ENCODE results near the gene ATF5. TPM values are rescaled to one million over a fixed set of nuclear protein-coding genes. Genes with fewer than 3 reads are reported as not detected.

The ATF5 gene
- total and polyA plus RNA-seq, 10 of the 15 experiments (the other 5 are each of a cell fraction or from before 2014, with no cell fraction given): 9.1 to 133 (median 24.0) TPM

DNA sequence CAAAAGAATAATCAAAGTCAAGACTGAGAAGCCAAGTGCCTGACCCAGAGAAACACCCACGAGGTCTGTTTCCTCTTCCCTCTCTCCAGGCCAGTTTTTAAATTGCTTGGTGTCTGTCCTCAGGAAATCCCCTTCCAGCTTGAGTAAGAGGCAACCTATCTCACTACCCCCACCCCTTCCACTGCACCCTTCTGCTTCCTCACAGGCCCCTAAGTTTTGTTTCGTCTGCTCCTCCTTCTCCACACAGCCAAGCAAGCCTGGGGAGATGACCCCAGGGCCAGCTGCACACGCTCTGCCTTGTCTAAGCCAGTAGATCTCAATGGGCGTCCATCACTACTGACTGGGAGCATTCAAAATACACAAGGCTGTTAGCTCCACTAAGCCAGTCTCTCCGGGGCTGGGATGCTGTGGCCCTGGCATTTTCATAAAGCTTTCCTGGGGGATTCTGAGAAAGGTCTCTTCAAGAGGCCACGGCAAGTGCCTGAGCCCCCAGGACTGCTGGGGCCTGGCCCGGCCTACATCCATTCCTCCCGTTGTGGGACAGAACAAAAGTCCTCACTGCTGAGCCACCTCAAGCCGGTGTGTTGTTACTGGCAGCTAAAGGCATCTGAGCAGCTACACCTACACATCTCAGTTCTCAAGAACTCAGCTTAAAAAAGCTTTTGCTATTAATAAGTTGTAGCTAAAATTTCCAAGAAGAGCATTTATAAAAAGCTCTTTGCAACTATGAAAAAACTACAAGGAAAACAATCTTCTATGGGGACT is 17.4 kb upstream of the ATF5 start (continued):
- TF ChIP-seq, protein P1, sequence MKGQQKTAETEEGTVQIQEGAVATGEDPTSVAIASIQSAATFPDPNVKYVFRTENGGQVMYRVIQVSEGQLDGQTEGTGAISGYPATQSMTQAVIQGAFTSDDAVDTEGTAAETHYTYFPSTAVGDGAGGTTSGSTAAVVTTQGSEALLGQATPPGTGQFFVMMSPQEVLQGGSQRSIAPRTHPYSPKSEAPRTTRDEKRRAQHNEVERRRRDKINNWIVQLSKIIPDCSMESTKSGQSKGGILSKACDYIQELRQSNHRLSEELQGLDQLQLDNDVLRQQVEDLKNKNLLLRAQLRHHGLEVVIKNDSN (IDR thresholded peaks at IDR 0.05; ENCODE audit: borderline replicate concordance, extremely low read length, insufficient read depth, low read depth, low read length): no peak
- no peak for TF ChIP-seq RCOR1 (conservative IDR thresholded peaks at IDR 0.05; ENCODE audit: low read depth, low read length)
- TF ChIP-seq ZNF217 (IDR thresholded peaks at IDR 0.05): no peak
- no peak for TF ChIP-seq TCF12 (IDR thresholded peaks at IDR 0.05; ENCODE audit: low read depth, low read length)
- TF ChIP-seq, protein P2, sequence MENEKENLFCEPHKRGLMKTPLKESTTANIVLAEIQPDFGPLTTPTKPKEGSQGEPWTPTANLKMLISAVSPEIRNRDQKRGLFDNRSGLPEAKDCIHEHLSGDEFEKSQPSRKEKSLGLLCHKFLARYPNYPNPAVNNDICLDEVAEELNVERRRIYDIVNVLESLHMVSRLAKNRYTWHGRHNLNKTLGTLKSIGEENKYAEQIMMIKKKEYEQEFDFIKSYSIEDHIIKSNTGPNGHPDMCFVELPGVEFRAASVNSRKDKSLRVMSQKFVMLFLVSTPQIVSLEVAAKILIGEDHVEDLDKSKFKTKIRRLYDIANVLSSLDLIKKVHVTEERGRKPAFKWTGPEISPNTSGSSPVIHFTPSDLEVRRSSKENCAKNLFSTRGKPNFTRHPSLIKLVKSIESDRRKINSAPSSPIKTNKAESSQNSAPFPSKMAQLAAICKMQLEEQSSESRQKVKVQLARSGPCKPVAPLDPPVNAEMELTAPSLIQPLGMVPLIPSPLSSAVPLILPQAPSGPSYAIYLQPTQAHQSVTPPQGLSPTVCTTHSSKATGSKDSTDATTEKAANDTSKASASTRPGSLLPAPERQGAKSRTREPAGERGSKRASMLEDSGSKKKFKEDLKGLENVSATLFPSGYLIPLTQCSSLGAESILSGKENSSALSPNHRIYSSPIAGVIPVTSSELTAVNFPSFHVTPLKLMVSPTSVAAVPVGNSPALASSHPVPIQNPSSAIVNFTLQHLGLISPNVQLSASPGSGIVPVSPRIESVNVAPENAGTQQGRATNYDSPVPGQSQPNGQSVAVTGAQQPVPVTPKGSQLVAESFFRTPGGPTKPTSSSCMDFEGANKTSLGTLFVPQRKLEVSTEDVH (IDR thresholded peaks at IDR 0.05; ENCODE audit: low read depth, partially characterized antibody): no peak
- TF ChIP-seq RAD51 (IDR thresholded peaks at IDR 0.05): no peak
- TF ChIP-seq, protein P3, sequence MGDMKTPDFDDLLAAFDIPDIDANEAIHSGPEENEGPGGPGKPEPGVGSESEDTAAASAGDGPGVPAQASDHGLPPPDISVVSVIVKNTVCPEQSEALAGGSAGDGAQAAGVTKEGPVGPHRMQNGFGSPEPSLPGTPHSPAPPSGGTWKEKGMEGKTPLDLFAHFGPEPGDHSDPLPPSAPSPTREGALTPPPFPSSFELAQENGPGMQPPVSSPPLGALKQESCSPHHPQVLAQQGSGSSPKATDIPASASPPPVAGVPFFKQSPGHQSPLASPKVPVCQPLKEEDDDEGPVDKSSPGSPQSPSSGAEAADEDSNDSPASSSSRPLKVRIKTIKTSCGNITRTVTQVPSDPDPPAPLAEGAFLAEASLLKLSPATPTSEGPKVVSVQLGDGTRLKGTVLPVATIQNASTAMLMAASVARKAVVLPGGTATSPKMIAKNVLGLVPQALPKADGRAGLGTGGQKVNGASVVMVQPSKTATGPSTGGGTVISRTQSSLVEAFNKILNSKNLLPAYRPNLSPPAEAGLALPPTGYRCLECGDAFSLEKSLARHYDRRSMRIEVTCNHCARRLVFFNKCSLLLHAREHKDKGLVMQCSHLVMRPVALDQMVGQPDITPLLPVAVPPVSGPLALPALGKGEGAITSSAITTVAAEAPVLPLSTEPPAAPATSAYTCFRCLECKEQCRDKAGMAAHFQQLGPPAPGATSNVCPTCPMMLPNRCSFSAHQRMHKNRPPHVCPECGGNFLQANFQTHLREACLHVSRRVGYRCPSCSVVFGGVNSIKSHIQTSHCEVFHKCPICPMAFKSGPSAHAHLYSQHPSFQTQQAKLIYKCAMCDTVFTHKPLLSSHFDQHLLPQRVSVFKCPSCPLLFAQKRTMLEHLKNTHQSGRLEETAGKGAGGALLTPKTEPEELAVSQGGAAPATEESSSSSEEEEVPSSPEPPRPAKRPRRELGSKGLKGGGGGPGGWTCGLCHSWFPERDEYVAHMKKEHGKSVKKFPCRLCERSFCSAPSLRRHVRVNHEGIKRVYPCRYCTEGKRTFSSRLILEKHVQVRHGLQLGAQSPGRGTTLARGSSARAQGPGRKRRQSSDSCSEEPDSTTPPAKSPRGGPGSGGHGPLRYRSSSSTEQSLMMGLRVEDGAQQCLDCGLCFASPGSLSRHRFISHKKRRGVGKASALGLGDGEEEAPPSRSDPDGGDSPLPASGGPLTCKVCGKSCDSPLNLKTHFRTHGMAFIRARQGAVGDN (IDR thresholded peaks at IDR 0.05): peak; percentile 89
- 0 out of 3 replicates have a peak, but pooled peaks of 1 of the 2 experiments have one; percentile 6 for TF ChIP-seq EGR1 (IDR thresholded peaks at IDR 0.05; ENCODE audit: borderline replicate concordance in 1 of 2, low read depth in 2 of 2, low read length in 2 of 2)
- no peak for TF ChIP-seq SREBF2 (IDR thresholded peaks at IDR 0.05; ENCODE audit: low read length)
- TF ChIP-seq YY1 (IDR thresholded peaks at IDR 0.05; ENCODE audit: low read depth, low read length): no peak; the same call in 1 of the 2 replicates
- TF ChIP-seq, protein P4, sequence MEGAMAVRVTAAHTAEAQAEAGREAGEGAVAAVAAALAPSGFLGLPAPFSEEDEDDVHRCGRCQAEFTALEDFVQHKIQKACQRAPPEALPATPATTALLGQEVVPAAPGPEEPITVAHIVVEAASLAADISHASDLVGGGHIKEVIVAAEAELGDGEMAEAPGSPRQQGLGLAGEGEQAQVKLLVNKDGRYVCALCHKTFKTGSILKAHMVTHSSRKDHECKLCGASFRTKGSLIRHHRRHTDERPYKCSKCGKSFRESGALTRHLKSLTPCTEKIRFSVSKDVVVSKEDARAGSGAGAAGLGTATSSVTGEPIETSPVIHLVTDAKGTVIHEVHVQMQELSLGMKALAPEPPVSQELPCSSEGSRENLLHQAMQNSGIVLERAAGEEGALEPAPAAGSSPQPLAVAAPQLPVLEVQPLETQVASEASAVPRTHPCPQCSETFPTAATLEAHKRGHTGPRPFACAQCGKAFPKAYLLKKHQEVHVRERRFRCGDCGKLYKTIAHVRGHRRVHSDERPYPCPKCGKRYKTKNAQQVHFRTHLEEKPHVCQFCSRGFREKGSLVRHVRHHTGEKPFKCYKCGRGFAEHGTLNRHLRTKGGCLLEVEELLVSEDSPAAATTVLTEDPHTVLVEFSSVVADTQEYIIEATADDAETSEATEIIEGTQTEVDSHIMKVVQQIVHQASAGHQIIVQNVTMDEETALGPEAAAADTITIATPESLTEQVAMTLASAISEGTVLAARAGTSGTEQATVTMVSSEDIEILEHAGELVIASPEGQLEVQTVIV (IDR thresholded peaks at IDR 0.05; ENCODE audit: borderline replicate concordance, partially characterized antibody): no peak
- no peak for TF ChIP-seq HCFC1 (IDR thresholded peaks at IDR 0.05; ENCODE audit: low read length)
- TF ChIP-seq, protein P5, sequence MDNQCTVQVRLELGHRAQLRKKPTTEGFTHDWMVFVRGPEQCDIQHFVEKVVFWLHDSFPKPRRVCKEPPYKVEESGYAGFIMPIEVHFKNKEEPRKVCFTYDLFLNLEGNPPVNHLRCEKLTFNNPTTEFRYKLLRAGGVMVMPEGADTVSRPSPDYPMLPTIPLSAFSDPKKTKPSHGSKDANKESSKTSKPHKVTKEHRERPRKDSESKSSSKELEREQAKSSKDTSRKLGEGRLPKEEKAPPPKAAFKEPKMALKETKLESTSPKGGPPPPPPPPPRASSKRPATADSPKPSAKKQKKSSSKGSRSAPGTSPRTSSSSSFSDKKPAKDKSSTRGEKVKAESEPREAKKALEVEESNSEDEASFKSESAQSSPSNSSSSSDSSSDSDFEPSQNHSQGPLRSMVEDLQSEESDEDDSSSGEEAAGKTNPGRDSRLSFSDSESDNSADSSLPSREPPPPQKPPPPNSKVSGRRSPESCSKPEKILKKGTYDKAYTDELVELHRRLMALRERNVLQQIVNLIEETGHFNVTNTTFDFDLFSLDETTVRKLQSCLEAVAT (IDR thresholded peaks at IDR 0.05): no peak; the same call in 1 of the 2 replicates
- TF ChIP-seq RAD21 (IDR thresholded peaks at IDR 0.05; ENCODE audit: insufficient read depth, low read depth, low read length): 0 out of 2 replicates have a peak, but pooled peaks have one; percentile 1
- no peak for TF ChIP-seq NFYA (IDR thresholded peaks at IDR 0.05; ENCODE audit: borderline replicate concordance, low read depth, low read length)
- no peak for TF ChIP-seq RFX5 (IDR thresholded peaks at IDR 0.05; ENCODE audit: low read depth, low read length)
- no peak for TF ChIP-seq RB1 (IDR thresholded peaks at IDR 0.05; ENCODE audit: borderline replicate concordance)
